Loucy (cell line): Measurements from ENCODE around the gene DACH1.

ENCODE experiments used
- H2AFZ ChIP-seq: fragments of 200-600 bp; sonication (generic); 2 replicates; pipeline ENCODE4 v1.6.0; 2016; ENCODE audit warnings: antibody characterized with exemption, mild to moderate bottlenecking, low read length, moderate library complexity
- H3F3A ChIP-seq: fragments of 200-600 bp; 2 replicates; pipeline ENCODE4 v1.6.0; 2016; ENCODE audit warnings: antibody characterized with exemption, low read depth, mild to moderate bottlenecking
- H3K27me3 ChIP-seq: fragments of 200-600 bp; sonication (generic); 2 replicates; pipeline ENCODE4 v1.6.1; 2014; ENCODE audit warnings: low read length, mild to moderate bottlenecking; ENCODE audit not compliant: insufficient read depth, poor library complexity, severe bottlenecking
- H3K36me3 ChIP-seq: fragments of 200-600 bp; sonication (generic); 2 replicates; pipeline ENCODE4 v1.6.1; 2016; ENCODE audit warnings: low read length; ENCODE audit not compliant: insufficient read depth
- H3K4me1 ChIP-seq: fragments of 200-600 bp; sonication (generic); 2 replicates; pipeline ENCODE4 v1.5.1; 2014; ENCODE audit warnings: low read length, mild to moderate bottlenecking; ENCODE audit not compliant: insufficient read depth, poor library complexity, severe bottlenecking
- H3K4me2 ChIP-seq: fragments of 200-600 bp; sonication (generic); 2 replicates; pipeline ENCODE4 v1.6.0; 2014; ENCODE audit warnings: antibody characterized with exemption, low read length, low read depth, mild to moderate bottlenecking; ENCODE audit not compliant: poor library complexity, severe bottlenecking
- H3K4me3 ChIP-seq: fragments of 200-600 bp; sonication (generic); 2 replicates; pipeline ENCODE4 v1.5.1; 2014; ENCODE audit warnings: low read length, mild to moderate bottlenecking, mixed read lengths; ENCODE audit not compliant: poor library complexity, severe bottlenecking
- H3K79me2 ChIP-seq: fragments of 200-600 bp; sonication (generic); 2 replicates; pipeline ENCODE4 v1.6.1; 2014; ENCODE audit warnings: low read length; ENCODE audit not compliant: insufficient read depth
- H3K9ac ChIP-seq: fragments of 200-600 bp; sonication (generic); 2 replicates; pipeline ENCODE4 v1.6.0; 2014; ENCODE audit warnings: mild to moderate bottlenecking, low read depth, low read length, moderate library complexity; ENCODE audit not compliant: poor library complexity, severe bottlenecking
- H3K9me2 ChIP-seq: fragments of 200-600 bp; sonication (generic); replicated peaks from 2 replicates; pipeline ENCODE4 v1.6.1; 2016; ENCODE audit warnings: low read depth, low read length, mixed read lengths
- H3K9me3 ChIP-seq: fragments of 200-600 bp; sonication (generic); 2 replicates; pipeline ENCODE4 v1.6.1; 2014; ENCODE audit warnings: mild to moderate bottlenecking, antibody characterized with exemption, low read length, low read depth; ENCODE audit not compliant: insufficient read depth
- H4K20me1 ChIP-seq: fragments of 200-600 bp; sonication (generic); 2 replicates; pipeline ENCODE4 v1.6.0; 2014; ENCODE audit warnings: antibody characterized with exemption, low read length, mild to moderate bottlenecking; ENCODE audit not compliant: insufficient read depth, poor library complexity, severe bottlenecking
- EZH2phosphoT487 ChIP-seq: fragments of 200-600 bp; IDR thresholded peaks from 2 replicates; pipeline ENCODE4 v1.6.1; 2018; ENCODE audit warnings: antibody characterized with exemption, mild to moderate bottlenecking, moderate library complexity, borderline replicate concordance
- TF ChIP-seq, protein P1 (sequence below): fragments of 200-600 bp; sonication (generic); conservative IDR thresholded peaks from 2 replicates; pipeline ENCODE4 v1.5.1; 2014; ENCODE audit warnings: mild to moderate bottlenecking, antibody characterized with exemption, low read length

The DACH1 gene

DNA sequence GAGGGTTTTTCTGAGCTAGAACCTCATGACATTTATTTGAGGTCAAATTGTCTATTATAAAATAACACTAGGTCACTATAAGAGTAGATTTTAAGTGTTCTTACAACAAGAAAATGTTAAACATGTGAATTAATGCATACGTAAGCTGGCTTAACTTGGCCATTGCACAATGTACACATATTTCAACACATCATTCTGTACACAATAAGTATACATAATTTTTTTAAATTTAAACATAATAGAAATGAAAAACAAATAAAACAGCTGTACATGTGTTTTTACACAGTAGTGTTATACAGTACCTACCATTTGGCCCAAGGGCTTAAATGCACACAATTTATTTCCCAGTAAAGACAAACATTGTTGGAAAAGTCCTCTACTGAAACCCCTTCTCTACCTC is 269.9 kb downstream of the DACH1 start:
- Histone ChIP-seq H3K27me3 (no peaks in the 10 kb centered on the region), H3K79me2 (no peaks in the 10 kb centered on the region), H3K9ac (no peak overlapping the region), H3K4me3 (no peak overlapping the region), H3F3A (no peaks in the 10 kb centered on the region), H3K4me2 (no peak overlapping the region), H3K9me2 (no peaks in the 10 kb centered on the region; the same call in 1 of the 2 replicates), H2AFZ (no peak overlapping the region), H3K9me3 (no peaks in the 10 kb centered on the region), H3K4me1 (no peaks in the 10 kb centered on the region), H3K36me3 (no peaks in the 10 kb centered on the region), H4K20me1 (no peaks in the 10 kb centered on the region)
- TF ChIP-seq, protein P1, sequence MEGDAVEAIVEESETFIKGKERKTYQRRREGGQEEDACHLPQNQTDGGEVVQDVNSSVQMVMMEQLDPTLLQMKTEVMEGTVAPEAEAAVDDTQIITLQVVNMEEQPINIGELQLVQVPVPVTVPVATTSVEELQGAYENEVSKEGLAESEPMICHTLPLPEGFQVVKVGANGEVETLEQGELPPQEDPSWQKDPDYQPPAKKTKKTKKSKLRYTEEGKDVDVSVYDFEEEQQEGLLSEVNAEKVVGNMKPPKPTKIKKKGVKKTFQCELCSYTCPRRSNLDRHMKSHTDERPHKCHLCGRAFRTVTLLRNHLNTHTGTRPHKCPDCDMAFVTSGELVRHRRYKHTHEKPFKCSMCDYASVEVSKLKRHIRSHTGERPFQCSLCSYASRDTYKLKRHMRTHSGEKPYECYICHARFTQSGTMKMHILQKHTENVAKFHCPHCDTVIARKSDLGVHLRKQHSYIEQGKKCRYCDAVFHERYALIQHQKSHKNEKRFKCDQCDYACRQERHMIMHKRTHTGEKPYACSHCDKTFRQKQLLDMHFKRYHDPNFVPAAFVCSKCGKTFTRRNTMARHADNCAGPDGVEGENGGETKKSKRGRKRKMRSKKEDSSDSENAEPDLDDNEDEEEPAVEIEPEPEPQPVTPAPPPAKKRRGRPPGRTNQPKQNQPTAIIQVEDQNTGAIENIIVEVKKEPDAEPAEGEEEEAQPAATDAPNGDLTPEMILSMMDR, result no peak
- TF ChIP-seq EZH2phosphoT487, result no peak

DNA sequence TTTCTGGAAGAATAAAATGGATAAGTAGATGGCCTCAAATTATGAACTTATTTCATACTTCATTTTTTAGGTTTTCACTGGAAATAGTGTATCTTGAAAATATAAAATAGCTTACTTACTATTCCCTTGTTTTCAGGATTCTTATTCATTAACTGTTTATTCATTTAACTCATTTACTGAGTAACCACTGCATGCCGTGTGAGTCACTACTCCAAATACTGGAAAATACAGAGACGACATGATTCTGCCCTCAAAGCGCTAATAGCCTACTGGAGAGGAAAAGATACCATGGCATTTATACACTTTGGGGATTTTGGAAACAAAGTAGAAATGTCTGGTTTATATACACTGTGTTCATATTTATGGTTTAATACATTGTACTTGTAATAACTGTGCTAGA is 270.9 kb downstream of the DACH1 start:
- Histone ChIP-seq H3K9ac (no peak overlapping the region), H3K4me3 (no peak overlapping the region), H3K36me3 (no peaks in the 10 kb centered on the region), H4K20me1 (no peaks in the 10 kb centered on the region), H3K4me2 (no peak overlapping the region), H3K4me1 (no peaks in the 10 kb centered on the region), H3K79me2 (no peaks in the 10 kb centered on the region), H2AFZ (no peak overlapping the region), H3K9me2 (no peaks in the 10 kb centered on the region; the same call in 1 of the 2 replicates), H3F3A (no peaks in the 10 kb centered on the region), H3K9me3 (no peaks in the 10 kb centered on the region), H3K27me3 (no peaks in the 10 kb centered on the region)
- TF ChIP-seq, protein P1, result no peak
- TF ChIP-seq EZH2phosphoT487, result no peak

DNA sequence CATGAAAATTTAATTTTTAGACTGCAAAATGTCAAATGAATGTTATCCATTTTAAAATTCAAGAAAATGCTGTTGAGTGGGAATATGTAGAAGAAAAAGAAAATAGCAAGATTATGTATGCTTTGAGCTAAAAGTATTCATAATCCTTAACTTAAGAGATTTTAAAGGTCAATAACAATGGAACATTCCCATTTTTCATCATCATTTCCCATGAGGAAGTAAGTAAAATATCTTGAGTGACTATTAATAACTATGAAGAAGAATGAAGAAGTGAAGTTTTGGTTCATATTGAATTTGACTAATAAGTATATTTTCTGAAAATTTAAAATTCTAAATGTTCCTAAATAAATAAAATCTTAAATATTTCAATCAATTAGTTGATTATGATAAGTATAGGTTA is 273.4 kb downstream of the DACH1 start:
- Histone ChIP-seq H4K20me1 (no peaks in the 10 kb centered on the region), H2AFZ (no peak overlapping the region), H3K9ac (no peak overlapping the region), H3K4me2 (no peak overlapping the region), H3K79me2 (no peaks in the 10 kb centered on the region), H3K9me3 (no peaks in the 10 kb centered on the region), H3K4me3 (no peak overlapping the region), H3K27me3 (no peaks in the 10 kb centered on the region), H3K4me1 (peaks cover 10% of the 10 kb centered on the region), H3K9me2 (no peaks in the 10 kb centered on the region; the same call in 1 of the 2 replicates), H3K36me3 (no peaks in the 10 kb centered on the region), H3F3A (no peaks in the 10 kb centered on the region)
- TF ChIP-seq EZH2phosphoT487, result no peak
- TF ChIP-seq, protein P1, result no peak
